MM.1S (cell line): ENCODE measurements around the gene TSEN34.

Experiments used
- DNase-seq: peaks from one replicate; pipeline ENCODE4 v3.0.0-alpha.2; 2015
- H2AFZ ChIP-seq: fragments of 300-600 bp; sonication (generic); 2 replicates; pipeline ENCODE4 v1.6.0; 2016; ENCODE audit warnings: antibody characterized with exemption, low read length
- H3F3A ChIP-seq: fragments of 300-600 bp; sonication (generic); 2 replicates; pipeline ENCODE4 v1.6.1; 2016; ENCODE audit warnings: mild to moderate bottlenecking, antibody characterized with exemption, low read length, moderate library complexity, mixed read lengths; ENCODE audit not compliant: insufficient read depth
- H3K27ac ChIP-seq: fragments of 300-600 bp; sonication (generic); 2 replicates; pipeline ENCODE4 v1.5.1; 2016; ENCODE audit warnings: mild to moderate bottlenecking, low read length
- H3K27me3 ChIP-seq: fragments of 300-600 bp; sonication (generic); replicated peaks from 2 replicates; pipeline ENCODE4 v1.6.0; 2016; ENCODE audit warnings: low read length; ENCODE audit not compliant: insufficient read depth
- H3K36me3 ChIP-seq: fragments of 300-600 bp; sonication (generic); replicated peaks from 2 replicates; pipeline ENCODE4 v1.6.1; 2016; ENCODE audit warnings: mild to moderate bottlenecking, low read length, mixed read lengths; ENCODE audit not compliant: insufficient read depth
- H3K4me1 ChIP-seq: fragments of 300-600 bp; sonication (generic); 2 replicates; pipeline ENCODE4 v1.6.1; 2016; ENCODE audit warnings: low read length, mixed read lengths
- H3K4me2 ChIP-seq: fragments of 300-600 bp; sonication (generic); 2 replicates; pipeline ENCODE4 v1.6.0; 2016; ENCODE audit warnings: low read depth, low read length
- H3K4me3 ChIP-seq: fragments of 300-600 bp; sonication (generic); 2 replicates; pipeline ENCODE4 v1.5.1; 2016; ENCODE audit warnings: low read length, mixed read lengths
- H3K79me2 ChIP-seq: fragments of 300-600 bp; sonication (generic); 2 replicates; pipeline ENCODE4 v1.6.1; 2016; ENCODE audit warnings: mixed run types, low read length, mixed read lengths
- H3K9ac ChIP-seq: fragments of 300-600 bp; sonication (generic); 2 replicates; pipeline ENCODE4 v1.6.1; 2016; ENCODE audit warnings: low read length, mixed read lengths
- H3K9me2 ChIP-seq: fragments of 300-600 bp; sonication (generic); replicated peaks from 2 replicates; pipeline ENCODE4 v1.6.1; 2016; ENCODE audit warnings: mild to moderate bottlenecking, low read length, mixed read lengths; ENCODE audit not compliant: insufficient read depth
- H3K9me3 ChIP-seq: fragments of 300-600 bp; sonication (generic); replicated peaks from 2 replicates; pipeline ENCODE4 v1.6.1; 2016; ENCODE audit warnings: mild to moderate bottlenecking, low read length, mixed read lengths; ENCODE audit not compliant: insufficient read depth
- H4K20me1 ChIP-seq: fragments of 300-600 bp; sonication (generic); 2 replicates; pipeline ENCODE4 v1.6.1; 2016; ENCODE audit warnings: mild to moderate bottlenecking, low read length, moderate library complexity, mixed read lengths; ENCODE audit not compliant: insufficient read depth
- CTCF ChIP-seq: fragments of 300-600 bp; sonication (generic); IDR thresholded peaks from 2 replicates; pipeline ENCODE4 v1.5.1; 2016; ENCODE audit warnings: antibody characterized with exemption, low read length, mixed read lengths
- EZH2 ChIP-seq: fragments of 300-600 bp; sonication (generic); optimal IDR thresholded peaks from 2 replicates; pipeline ENCODE3; 2017; ENCODE audit warnings: low read depth, mild to moderate bottlenecking, antibody characterized with exemption, low read length, mixed read lengths
- EZH2phosphoT487 ChIP-seq: fragments of 300-600 bp; sonication (generic); IDR thresholded peaks from 2 replicates; pipeline ENCODE4 v1.6.1; 2018; ENCODE audit warnings: antibody characterized with exemption, low read length

Gene TSEN34

GRCh38 chr19:54145541-54146158 lies 45.5 kb upstream of the TSEN34 start:
- Histone ChIP-seq H3K27me3 (no peaks in the 10 kb centered on the region), H3K9me3 (no peaks in the 10 kb centered on the region), H3K9me2 (no peaks in the 10 kb centered on the region), H3K9ac (no peak overlapping the region), H3F3A (no peaks in the 10 kb centered on the region), H3K27ac (no peak overlapping the region), H3K4me1 (no peaks in the 10 kb centered on the region), H2AFZ (no peak overlapping the region), H3K4me3 (no peak overlapping the region), H3K79me2 (peaks cover 38% of the 10 kb centered on the region), H3K4me2 (no peak overlapping the region), H3K36me3 (peaks cover 10% of the 10 kb centered on the region), H4K20me1 (peaks cover 9% of the 10 kb centered on the region; the same call in 1 of the 2 replicates)
- no peak for DNase-seq
- TF ChIP-seq EZH2 (no peak), EZH2phosphoT487 (no peak), CTCF (no peak)

GRCh38 chr19:54147676-54148075 lies 43.4 kb upstream of the TSEN34 start:
- Histone ChIP-seq H3F3A (no peaks in the 10 kb centered on the region), H3K4me2 (no peak overlapping the region), H3K9me2 (no peaks in the 10 kb centered on the region), H3K9ac (no peak overlapping the region), H4K20me1 (0 out of 2 replicates have a peak, but pooled peaks cover under 1% of the 10 kb centered on the region), H2AFZ (no peak overlapping the region), H3K27me3 (no peaks in the 10 kb centered on the region), H3K27ac (no peak overlapping the region), H3K36me3 (peaks cover 10% of the 10 kb centered on the region), H3K79me2 (peaks cover 18% of the 10 kb centered on the region), H3K9me3 (no peaks in the 10 kb centered on the region), H3K4me1 (no peaks in the 10 kb centered on the region), H3K4me3 (no peak overlapping the region)
- no peak for DNase-seq
- no peak for TF ChIP-seq EZH2
- TF ChIP-seq CTCF, result no peak
- no peak for TF ChIP-seq EZH2phosphoT487

- H3K9me3 ChIP-seq, result no peaks in the 10 kb centered on the region
- H3F3A ChIP-seq, result 0 out of 2 replicates have a peak, but pooled peaks cover under 1% of the 10 kb centered on the region
- no peaks in the 10 kb centered on the region for H4K20me1 ChIP-seq
- H3K4me3 ChIP-seq, result no peak overlapping the region
- no peaks in the 10 kb centered on the region for H3K27me3 ChIP-seq
- H3K79me2 ChIP-seq, result peaks cover 13% of the 10 kb centered on the region
- H3K36me3 ChIP-seq, result peaks cover 10% of the 10 kb centered on the region
- DNase-seq, result no peak
- H3K9ac ChIP-seq, result no peak overlapping the region
- H3K4me2 ChIP-seq, result no peak overlapping the region
- TF ChIP-seq CTCF (no peak), EZH2 (no peak), EZH2phosphoT487 (no peak)
- H3K9me2 ChIP-seq, result no peaks in the 10 kb centered on the region
- H3K27ac ChIP-seq, result no peak overlapping the region
- no peaks in the 10 kb centered on the region for H3K4me1 ChIP-seq
- H2AFZ ChIP-seq, result no peak overlapping the region
Observed at GRCh38 chr19:54148158-54148557, 43.0 kb upstream of the TSEN34 start.
